HCT116 (cell line): ENCODE results near the gene TUB. TPM values are rescaled to one million over a fixed set of nuclear protein-coding genes. Genes with fewer than 3 reads are reported as not detected.

Experiments used
- ATAC-seq: fragments of 200-7000 bp; cut with Tn5 transposase; 2 replicates; pipeline ENCODE4 v1.9.1; 2020; ENCODE audit warnings: mild to moderate bottlenecking, moderate library complexity
- BruUV-seq: library from RNA; stranded (reverse); fragments of 400-500 nt; replicated peaks from 2 replicates; lab custom pipeline; 2021; lab: Mats Ljungman, UMichigan
- CTCF ChIA-PET: fragments of 300-600 bp; sonication (Branson Sonifier 250); formaldehyde crosslinking; loops from one replicate; lab custom pipeline; 2021; ENCODE audit warnings: antibody characterized with exemption; lab: Charles Lee
- POLR2A ChIA-PET: fragments of 300-600, 350-600 bp; sonication (Branson Sonifier 250); formaldehyde crosslinking; loops from one replicate; lab custom pipeline; 2021; ENCODE audit warnings: antibody characterized with exemption; lab: Charles Lee
- RAD21 ChIA-PET, 2 experiments: fragments of 300-600 bp; sonication (Branson Sonifier 250); formaldehyde crosslinking; loops; one replicate each; lab custom pipeline; 2023; ENCODE audit warnings: low total read pairs in 2 of 2; ENCODE audit not compliant: uncharacterized antibody in 2 of 2, unreplicated experiment in 2 of 2, low non-redundant PET in 1 of 2; lab: Charles Lee
- DNase-seq: peaks from one replicate; pipeline ENCODE4 v3.0.0-alpha.2; 2010; ENCODE audit warnings: low read depth, low spot score
- H2AFZ ChIP-seq: fragments of 200-600 bp; shearing (Covaris generic), sonication (generic); 2 replicates; pipeline ENCODE4 v1.6.1; 2017; ENCODE audit warnings: low read depth, mixed run types, mixed read lengths, antibody characterized with exemption, low read length; ENCODE audit not compliant: poor library complexity, severe bottlenecking
- H3K27ac ChIP-seq: 2 replicates; pipeline ENCODE4 v1.5.1; 2012; ENCODE audit warnings: low read depth, low read length
- H3K27me3 ChIP-seq: fragments of 200-600 bp; sonication (generic); 2 replicates; pipeline ENCODE4 v1.6.1; 2016; ENCODE audit warnings: mixed run types, low read length, mixed read lengths; ENCODE audit not compliant: insufficient read depth
- H3K36me3 ChIP-seq, 2 experiments: fragments of 200-500 bp in 1 of 2; fragments of 200-600 bp in 1 of 2; sonication (Bioruptor generic) in 1 of 2; sonication (generic) in 1 of 2; 2 replicates each; pipeline versions ENCODE4 v1.5.1 to v1.6.1; 2014 to 2016; ENCODE audit warnings: low read length in 2 of 2, inconsistent platforms in 1 of 2, mixed read lengths in 1 of 2, mixed run types in 1 of 2; ENCODE audit not compliant: insufficient read depth in 2 of 2, control insufficient read depth in 1 of 2
- H3K4me1 ChIP-seq, 2 experiments: fragments of 200-600 bp in 1 of 2; sonication (generic) in 1 of 2; 2 replicates each; pipeline versions ENCODE4 v1.5.1 to v1.6.1; 2012 to 2017; ENCODE audit warnings: low read length in 2 of 2, inconsistent platforms in 1 of 2, mild to moderate bottlenecking in 1 of 2, mixed read lengths in 1 of 2, mixed run types in 1 of 2, moderate library complexity in 1 of 2; ENCODE audit not compliant: insufficient read depth in 2 of 2, control insufficient read depth in 1 of 2
- H3K4me2 ChIP-seq: fragments of 200-600 bp; sonication (generic); 2 replicates; pipeline ENCODE4 v1.6.1; 2017; ENCODE audit warnings: mixed run types, low read length, mixed read lengths
- H3K4me3 ChIP-seq, 2 experiments: fragments of 200-600 bp in 1 of 2; sonication (generic) in 1 of 2; replicated peaks in 1 of 2; 2 replicates each; pipeline ENCODE4 v1.5.1; 2011 to 2016; ENCODE audit warnings: low read length in 2 of 2, control low read depth in 1 of 2, low read depth in 1 of 2, mild to moderate bottlenecking in 1 of 2, mixed read lengths in 1 of 2, mixed run types in 1 of 2
- H3K79me2 ChIP-seq: fragments of 200-600 bp; sonication (generic); 2 replicates; pipeline ENCODE4 v1.6.1; 2017; ENCODE audit warnings: mild to moderate bottlenecking, mixed run types, low read length, moderate library complexity, mixed read lengths; ENCODE audit not compliant: insufficient read depth
- H3K9ac ChIP-seq: fragments of 200-600 bp; sonication (generic); 2 replicates; pipeline ENCODE4 v1.6.1; 2016; ENCODE audit warnings: low read length, mixed read lengths
- H3K9me2 ChIP-seq: fragments of 200-600 bp; sonication (generic), shearing (Covaris generic); 2 replicates; pipeline ENCODE4 v1.6.1; 2017; ENCODE audit warnings: mixed run types, mild to moderate bottlenecking, moderate library complexity; ENCODE audit not compliant: insufficient read depth
- H3K9me3 ChIP-seq, 2 experiments: fragments of 200-500 bp in 1 of 2; fragments of 200-600 bp in 1 of 2; sonication (Bioruptor generic) in 1 of 2; sonication (generic) in 1 of 2; 2 replicates each; pipeline ENCODE4 v1.6.1; 2014 to 2017; ENCODE audit warnings: low read length in 2 of 2, mixed read lengths in 2 of 2, inconsistent platforms in 1 of 2, low read depth in 1 of 2, mild to moderate bottlenecking in 1 of 2, mixed run types in 1 of 2, moderate library complexity in 1 of 2; ENCODE audit not compliant: control insufficient read depth in 1 of 2, insufficient read depth in 1 of 2
- H4K20me1 ChIP-seq: fragments of 200-600 bp; sonication (generic), shearing (Covaris generic); 2 replicates; pipeline ENCODE4 v1.6.1; 2017; ENCODE audit warnings: mixed run types, mild to moderate bottlenecking, moderate library complexity; ENCODE audit not compliant: insufficient read depth
- ATF3 ChIP-seq: IDR thresholded peaks from 2 replicates; pipeline ENCODE4 v1.6.1; 2012
- EGR1 ChIP-seq: IDR thresholded peaks from 2 replicates; pipeline ENCODE4 v1.6.1; 2012; ENCODE audit warnings: low read depth
- ELF1 ChIP-seq: IDR thresholded peaks from 2 replicates; pipeline ENCODE4 v1.6.1; 2012; ENCODE audit warnings: low read depth, borderline replicate concordance
- EZH2 ChIP-seq: fragments of 200-600 bp; sonication (generic); IDR thresholded peaks from 2 replicates; pipeline ENCODE4 v1.6.1; 2017; ENCODE audit warnings: antibody characterized with exemption, mixed run types
- EZH2phosphoT487 ChIP-seq: fragments of 200-600 bp; IDR thresholded peaks from 2 replicates; pipeline ENCODE4 v1.6.1; 2018; ENCODE audit warnings: antibody characterized with exemption, borderline replicate concordance
- MAX ChIP-seq: IDR thresholded peaks from 2 replicates; pipeline ENCODE4 v1.6.1; 2012
- REST ChIP-seq: IDR thresholded peaks from 2 replicates; pipeline ENCODE4 v1.6.1; 2012; ENCODE audit warnings: low read depth
- SIN3A ChIP-seq: IDR thresholded peaks from 2 replicates; pipeline ENCODE4 v1.6.1; 2012; ENCODE audit warnings: low read depth
- SP1 ChIP-seq: IDR thresholded peaks from 2 replicates; pipeline ENCODE4 v1.6.1; 2012; ENCODE audit warnings: low read depth
- SRF ChIP-seq: IDR thresholded peaks from 2 replicates; pipeline ENCODE4 v1.6.1; 2012; ENCODE audit warnings: low read depth
- TCF7L2 ChIP-seq: IDR thresholded peaks from 2 replicates; pipeline ENCODE4 v1.7.0; 2011; ENCODE audit warnings: borderline replicate concordance, inconsistent platforms; ENCODE audit not compliant: insufficient read depth, insufficient read length; ENCODE audit errors: extremely low read depth
- YY1 ChIP-seq: IDR thresholded peaks from 2 replicates; pipeline ENCODE4 v1.6.1; 2011; ENCODE audit warnings: low read length, low read depth, moderate library complexity, mild to moderate bottlenecking; ENCODE audit not compliant: insufficient replicate concordance; ENCODE audit errors: extremely low read depth
- ZFX ChIP-seq: fragments of 450-650 bp; IDR thresholded peaks from 2 replicates; pipeline ENCODE4 v1.6.1; 2017
- ZNF274 ChIP-seq: fragments of 200-500 bp; sonication (Bioruptor generic); IDR thresholded peaks from 2 replicates; pipeline ENCODE4 v1.6.1; 2014; ENCODE audit warnings: mild to moderate bottlenecking, low read depth, low read length, inconsistent platforms
- intact Hi-C: fragments of 100-400 bp; cut with micrococcal nuclease; formaldehyde crosslinking; loops from 2 replicates; pipeline ENCODE4 v1.10.0; 2022
- total RNA-seq: library from RNA; stranded (reverse); gene quantifications from one replicate; pipeline ENCODE4 v1.2.1, GENCODE V29; 2021; ENCODE audit not compliant: unreplicated experiment
- TF ChIP-seq, protein P1 (sequence below): IDR thresholded peaks from 2 replicates; pipeline ENCODE4 v1.6.1; 2011; ENCODE audit warnings: mild to moderate bottlenecking, low read length, moderate library complexity; ENCODE audit not compliant: insufficient replicate concordance; ENCODE audit errors: extremely low read depth

TUB gene
- total RNA-seq, 1 experiment from 2014 or later = 0.02 TPM

DNA sequence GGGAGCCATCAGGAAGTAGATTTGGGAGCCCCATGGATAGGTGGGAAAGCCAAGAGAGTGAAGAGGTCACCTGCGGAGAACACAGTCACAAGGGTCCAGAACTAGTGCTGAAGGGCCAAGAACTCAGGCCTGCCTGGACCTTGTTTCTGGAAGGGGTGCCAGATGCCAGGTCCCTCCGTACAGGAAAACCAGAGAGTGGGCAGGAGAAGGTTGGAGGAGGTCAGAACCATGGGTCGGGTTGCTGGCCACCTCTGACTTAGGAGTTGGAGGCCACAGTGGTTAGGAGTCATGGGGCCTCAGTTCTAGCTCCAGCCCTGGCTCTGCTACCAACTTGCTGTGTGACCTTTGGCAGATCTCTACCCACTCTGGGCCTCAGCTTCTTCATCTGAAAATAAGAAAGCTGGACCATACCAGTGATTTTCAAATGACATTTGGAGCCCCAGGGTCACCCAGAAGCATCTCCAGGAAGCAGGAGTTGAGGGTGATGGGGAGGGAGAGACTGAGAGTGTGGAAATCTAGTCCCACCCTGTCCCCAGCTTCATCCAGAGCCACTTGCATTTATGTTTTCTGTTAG is 20.8 kb upstream of the TUB start:
- ATAC-seq (no peak), DNase-seq (no peak)
- TF ChIP-seq ATF3 (no peak), REST (no peak), ZNF274 (no peak), SRF (no peak), YY1 (no peak), EZH2phosphoT487 (no peak), EGR1 (no peak), SIN3A (no peak), SP1 (no peak), TCF7L2 (no peak), ELF1 (no peak), ZFX (no peak), EZH2 (no peak), MAX (no peak)
- TF ChIP-seq, protein P1, sequence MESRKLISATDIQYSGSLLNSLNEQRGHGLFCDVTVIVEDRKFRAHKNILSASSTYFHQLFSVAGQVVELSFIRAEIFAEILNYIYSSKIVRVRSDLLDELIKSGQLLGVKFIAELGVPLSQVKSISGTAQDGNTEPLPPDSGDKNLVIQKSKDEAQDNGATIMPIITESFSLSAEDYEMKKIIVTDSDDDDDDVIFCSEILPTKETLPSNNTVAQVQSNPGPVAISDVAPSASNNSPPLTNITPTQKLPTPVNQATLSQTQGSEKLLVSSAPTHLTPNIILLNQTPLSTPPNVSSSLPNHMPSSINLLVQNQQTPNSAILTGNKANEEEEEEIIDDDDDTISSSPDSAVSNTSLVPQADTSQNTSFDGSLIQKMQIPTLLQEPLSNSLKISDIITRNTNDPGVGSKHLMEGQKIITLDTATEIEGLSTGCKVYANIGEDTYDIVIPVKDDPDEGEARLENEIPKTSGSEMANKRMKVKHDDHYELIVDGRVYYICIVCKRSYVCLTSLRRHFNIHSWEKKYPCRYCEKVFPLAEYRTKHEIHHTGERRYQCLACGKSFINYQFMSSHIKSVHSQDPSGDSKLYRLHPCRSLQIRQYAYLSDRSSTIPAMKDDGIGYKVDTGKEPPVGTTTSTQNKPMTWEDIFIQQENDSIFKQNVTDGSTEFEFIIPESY = no peak
- Histone ChIP-seq H3K4me2 (no peak overlapping the region), H3K79me2 (no peaks in the 10 kb centered on the region), H3K9me2 (no peaks in the 10 kb centered on the region), H3K4me3 (no peak overlapping the region), H3K27me3 (no peaks in the 10 kb centered on the region), H3K4me1 (no peaks in the 10 kb centered on the region), H3K9me3 (no peaks in the 10 kb centered on the region), H3K27ac (no peak overlapping the region), H4K20me1 (no peaks in the 10 kb centered on the region), H3K9ac (no peak overlapping the region), H2AFZ (no peak overlapping the region), H3K36me3 (no peaks in the 10 kb centered on the region)
- intact Hi-C loops = no loop called here
- ChIA-PET CTCF (interaction anchor here (0.5 kb wide), 1 partner anchor 42 kb away, joined by 4 read pairs; no protein-coding TSS in a partner anchor), POLR2A (no interaction called here), RAD21 (no interaction called here)
- no TSS peak for BruUV-seq
